NCI-H128 (cell line): ENCODE results near the gene PPP3CA.
"Not testable (repeated sequence)": the region's sequence is repeated elsewhere in the genome, so short reads cannot be mapped to it uniquely, and the experiment has no call there.

Experiments
- DNase-seq: peaks from one replicate; lab custom pipeline; 2025; ENCODE audit not compliant: unreplicated experiment; lab: John Stamatoyannopoulos, UW

Gene PPP3CA

DNA sequence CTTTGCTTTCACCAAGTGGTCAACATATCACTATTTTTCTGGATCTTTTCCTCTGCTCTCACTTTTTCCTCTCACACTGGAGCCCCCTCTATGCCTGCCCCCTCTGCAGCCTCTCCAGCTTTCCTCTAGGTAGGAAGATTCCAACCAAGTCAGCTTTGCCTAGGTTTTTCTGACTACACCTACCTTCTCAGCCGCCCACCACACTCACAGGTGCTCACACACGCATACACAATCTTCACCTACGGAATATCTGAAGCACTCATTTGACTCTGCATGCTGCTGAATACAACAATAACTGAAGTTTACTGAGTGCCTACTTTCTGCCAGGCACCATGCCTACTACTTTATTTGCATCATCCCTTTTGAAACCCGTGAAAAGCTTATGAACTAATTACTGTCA is 328.0 kb downstream of the PPP3CA start:
- no peak for DNase-seq

DNA sequence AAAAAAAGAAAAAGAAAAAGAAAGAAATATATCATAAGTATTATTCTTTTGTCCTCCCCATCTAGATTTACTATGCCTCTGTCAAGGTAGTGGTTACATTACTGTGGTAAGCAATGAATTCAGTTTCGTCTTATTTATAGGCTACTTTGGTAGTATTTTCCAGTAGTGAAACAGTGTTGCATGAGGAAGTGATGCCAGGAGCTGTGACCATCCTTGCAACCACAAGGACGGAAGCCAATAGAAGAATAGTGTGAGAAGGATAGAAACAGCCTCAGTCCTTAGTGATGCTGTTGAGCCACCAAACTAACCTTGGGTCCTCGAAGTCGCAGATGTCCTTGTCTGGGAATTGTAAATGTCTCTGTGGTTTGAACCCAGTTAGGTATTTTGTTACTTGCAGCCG is 328.5 kb downstream of the PPP3CA start:
- no peak for DNase-seq

DNA sequence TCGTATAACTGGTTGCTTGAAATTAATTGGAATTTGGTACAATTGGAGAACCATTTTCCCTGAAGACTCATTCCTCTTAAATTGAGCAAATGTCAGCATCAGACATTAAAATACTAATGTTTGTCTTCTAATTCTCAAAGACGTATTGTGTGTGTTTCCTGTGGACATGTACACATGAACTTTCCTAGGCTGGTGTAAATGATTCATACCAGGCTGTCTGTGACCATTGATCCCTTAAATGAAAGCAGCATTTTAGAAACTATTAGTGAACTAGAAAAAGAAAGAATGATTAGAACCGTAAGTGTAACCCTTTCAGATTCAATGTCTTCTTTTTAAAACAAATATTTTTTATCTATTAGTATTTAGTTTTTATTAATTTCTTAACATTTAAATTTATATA is 332.9 kb downstream of the PPP3CA start:
- no peak for DNase-seq

DNA sequence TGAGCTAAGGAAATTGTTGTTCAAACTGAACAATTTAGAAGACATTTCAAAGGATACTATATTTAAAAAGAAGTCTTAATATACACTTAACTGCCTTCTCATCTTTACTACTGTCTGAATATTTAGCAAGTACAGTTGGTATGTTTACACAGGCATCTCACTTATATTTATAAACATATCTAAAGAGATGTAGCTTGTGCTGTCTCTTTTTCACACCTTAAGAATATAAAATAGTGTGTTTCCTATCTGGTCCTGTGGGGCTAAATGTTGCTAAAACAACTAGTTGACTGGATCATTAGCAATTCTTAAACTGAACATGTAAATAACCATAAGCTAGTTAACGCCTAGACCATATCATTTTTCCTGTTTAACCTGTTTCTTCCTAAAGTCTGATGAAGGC is 336.3 kb downstream of the PPP3CA start:
- DNase-seq = no peak

DNA sequence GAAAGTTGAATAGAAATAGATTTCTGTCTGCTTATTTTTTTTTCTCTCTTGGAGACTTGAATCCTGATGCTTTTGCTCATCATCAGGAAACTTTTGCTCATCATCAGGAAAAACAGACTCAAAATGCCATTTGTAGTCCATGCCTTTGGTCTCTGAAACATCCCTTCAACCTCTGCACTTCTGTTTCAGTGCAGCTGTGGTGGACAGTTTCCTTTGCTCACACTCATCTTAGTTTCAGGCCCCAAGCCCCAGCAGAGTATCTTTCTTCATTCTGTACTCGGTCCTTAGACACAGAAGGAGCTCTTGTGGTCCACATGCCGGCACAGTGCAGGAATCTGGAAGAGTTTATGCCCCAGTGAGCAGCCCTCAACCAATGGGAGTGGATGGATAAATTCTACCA is 337.9 kb downstream of the PPP3CA start:
- no peak for DNase-seq

DNA sequence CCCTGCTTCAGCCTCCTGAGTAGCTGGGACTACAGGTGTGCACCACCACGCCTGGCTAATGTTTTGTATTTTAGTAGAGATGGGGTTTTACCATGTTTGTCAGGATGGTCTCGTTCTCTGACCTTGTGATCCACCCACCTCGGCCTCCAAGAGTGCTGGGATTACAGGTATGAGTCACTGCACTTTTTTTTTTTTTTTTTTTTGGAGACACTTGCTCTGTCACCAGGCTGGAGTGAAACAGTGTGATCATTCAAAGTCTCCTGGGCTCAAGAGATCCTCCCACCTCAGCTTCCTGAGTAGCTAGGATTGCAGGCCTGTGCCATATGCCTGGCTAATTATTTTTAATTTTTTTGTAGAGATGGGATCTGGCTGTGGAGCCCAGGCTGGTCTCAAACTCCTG is 338.8 kb downstream of the PPP3CA start:
- no peak for DNase-seq

DNA sequence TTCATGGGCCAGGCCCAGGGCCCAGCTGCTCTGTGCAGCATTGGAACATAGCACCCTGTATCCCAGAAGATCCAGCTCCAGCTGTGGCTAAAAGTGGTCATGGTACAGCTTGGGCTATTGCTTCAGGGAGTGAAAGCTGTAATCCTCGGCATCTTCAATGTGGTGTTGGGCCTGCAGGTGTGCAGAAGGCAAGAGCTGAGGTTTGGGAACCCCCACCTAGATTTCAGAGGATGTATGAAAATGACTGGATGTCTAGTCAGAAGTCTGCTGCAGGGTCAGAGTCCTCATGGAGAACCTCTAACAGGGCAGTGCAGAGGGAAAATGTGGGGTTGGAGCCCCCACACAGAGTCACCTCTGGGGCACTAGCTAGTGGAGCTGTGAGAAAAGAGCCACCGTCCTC is 341.7 kb downstream of the PPP3CA start:
- no peak for DNase-seq

DNA sequence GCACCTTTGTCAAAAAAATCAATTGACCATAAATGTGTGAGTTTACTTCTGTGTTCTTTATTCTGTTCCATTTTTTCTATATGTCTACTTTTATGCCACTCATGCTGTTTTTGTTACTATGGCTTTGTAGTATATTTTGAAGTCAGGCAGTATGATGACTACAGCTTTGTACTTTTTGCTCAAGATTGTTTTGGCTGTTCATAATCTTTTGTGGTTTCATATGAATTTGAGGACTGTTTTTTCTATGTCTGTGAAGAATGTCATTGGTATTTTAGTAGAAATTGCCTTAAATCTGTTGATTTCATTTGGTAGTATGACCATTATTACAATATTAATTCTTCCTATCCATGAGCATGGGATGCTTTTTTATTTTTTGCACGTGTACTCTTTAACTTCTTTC is 346.8 kb downstream of the PPP3CA start:
- DNase-seq = no peak

DNA sequence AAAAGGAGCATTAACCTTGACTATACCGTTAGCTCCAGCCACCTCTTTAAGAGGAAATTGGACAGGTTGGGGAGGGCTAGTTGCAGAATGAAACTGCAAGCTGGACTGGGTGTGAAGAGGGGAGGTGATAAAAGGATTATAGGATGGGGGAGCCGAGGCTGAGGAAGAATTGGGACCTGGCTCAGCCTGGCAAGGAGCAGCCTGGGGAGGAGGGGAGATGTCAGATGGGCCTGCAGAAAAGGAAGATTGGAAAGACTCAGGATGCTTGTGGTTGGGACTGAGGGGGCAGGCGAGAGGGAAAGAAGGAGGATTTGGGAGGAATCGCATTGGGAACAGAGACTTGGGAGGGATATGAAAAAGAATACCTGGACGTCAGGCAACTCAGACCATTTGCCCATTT is 351.7 kb downstream of the PPP3CA start:
- no peak for DNase-seq

DNA sequence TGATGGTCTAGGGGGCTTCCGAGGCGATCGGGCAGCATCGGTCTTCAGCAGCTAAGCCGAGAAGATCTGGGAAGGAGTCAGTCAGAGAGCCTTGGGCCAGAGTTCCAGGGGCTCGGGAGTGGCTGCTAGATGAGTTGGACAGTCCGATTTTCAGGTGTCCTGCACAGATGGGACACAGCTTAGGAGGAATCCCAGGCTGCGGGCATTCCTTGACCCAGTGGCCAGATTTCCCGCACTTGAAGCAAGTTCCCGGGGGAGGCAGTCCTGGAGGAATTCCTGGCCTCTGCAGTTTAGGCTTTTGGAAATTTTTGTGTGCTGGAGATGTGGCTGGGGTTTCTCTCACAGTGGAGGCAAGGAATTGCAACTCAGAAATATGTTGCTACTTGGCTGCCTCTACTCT is 352.3 kb downstream of the PPP3CA start:
- not testable (repeated sequence) for DNase-seq

DNA sequence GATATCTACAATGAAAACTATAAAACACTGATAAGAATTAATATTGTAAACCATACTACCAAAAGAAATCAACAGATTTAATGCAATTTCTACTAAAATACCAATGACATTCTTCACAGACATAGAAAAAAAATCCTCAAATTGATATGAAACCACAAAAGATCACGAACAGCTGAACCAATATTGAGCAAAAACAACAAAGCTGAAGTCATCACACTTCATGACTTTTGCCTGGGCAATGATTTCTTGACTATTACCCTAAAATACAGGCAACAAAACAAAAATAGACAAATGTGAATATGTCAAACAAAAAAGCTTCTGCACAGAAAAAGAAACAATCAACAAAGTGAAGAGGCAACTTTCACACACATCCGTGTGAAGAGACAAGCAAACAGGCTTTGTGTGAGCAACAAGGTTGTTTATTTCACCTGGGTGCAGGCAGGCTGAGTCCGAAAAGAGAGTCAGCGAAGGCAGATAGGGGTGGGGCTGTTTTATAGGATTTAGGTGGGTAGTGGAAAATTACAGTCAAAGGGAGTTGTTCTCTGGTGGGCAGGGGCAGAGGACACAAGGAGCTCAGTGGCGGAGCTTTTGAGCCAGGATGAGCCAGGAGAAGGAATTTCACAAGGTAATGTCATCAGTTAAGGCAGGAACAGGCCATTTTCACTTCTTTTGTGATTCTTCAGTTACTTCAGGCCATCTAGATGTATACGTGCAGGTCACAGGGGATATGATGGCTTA is 355.8 kb downstream of the PPP3CA start:
- DNase-seq = not testable (repeated sequence)

DNA sequence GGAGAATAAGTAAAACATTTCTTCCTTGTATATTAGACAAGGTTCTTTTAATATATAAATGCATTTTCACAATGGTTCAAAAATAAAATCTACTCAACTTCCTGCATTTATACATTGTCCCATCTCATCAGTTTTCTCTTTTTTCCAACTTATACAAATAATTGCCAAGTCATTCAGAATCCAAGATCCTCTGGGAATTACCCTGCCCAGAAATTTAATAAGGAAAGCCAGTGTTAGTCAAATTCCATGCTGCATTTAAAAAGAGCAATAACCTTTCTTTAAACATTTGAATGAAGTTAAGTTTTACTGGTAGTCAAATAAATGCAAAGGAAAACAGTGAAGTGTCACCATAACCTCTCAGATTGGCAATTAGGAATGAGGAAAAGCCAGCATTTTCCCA is 357.9 kb downstream of the PPP3CA start:
- DNase-seq = no peak

DNA sequence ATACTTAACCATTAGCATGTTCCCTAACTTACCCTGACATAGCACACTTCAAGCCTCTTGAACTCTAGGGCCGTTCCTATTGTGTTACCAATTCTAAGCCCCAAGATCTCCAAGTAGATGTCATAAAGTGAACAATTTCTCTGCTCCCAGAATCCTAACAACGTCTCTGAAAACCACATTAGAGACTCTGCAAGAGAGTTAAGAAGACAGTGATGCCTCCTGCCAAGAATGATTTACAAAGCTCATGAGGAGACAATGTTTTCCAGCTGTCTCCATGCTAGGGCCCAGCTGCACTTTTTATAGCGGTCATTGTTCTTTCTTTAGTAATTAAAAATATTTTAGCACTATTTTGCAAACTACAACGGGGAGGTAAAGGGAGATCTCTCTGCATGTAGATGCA is 358.4 kb downstream of the PPP3CA start:
- no peak for DNase-seq

DNA sequence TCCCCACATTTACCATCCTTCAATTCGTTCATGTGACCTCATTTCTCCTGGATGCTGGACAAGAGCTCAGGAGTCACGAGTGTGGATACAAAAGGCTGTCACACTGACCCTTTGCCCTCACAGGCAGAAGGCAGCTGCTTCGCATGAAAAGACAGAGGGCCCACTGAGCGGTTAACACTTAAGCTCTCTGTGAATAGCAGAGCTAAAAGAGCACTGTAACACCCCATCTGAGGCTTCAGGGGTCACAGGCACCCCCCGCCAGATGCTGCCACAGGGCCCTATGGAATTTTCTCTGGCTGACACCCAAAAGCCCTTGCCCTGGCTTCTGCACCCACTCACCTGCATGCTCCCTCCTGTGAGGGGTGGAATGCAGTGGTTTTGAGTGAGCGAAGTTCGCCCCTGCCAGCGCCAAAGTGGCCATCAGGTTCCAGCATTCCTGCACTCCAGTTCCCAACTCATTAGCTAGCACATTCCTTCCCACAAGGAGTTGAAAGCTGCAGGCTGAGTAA is 360.9 kb downstream of the PPP3CA start:
- DNase-seq = no peak

DNA sequence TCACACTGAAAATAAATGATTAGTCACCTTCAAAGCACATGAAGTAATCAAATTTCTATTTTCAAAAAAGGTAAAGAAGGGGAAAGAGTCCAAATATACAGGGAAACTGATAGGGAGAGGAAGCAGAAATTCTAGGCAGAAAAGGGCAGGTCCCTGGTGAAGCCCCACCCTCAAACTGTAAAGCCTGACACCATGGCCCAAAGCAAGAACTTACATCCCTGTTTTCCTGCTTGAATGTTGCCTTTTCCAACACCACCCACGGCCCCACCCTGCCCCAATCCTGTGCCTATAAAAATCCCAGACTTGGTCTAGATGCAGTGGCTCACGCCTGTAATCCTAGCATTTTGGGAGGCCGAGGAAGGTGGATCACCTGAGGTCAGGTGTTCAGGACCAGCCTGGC is 361.8 kb downstream of the PPP3CA start:
- no peak for DNase-seq

DNA sequence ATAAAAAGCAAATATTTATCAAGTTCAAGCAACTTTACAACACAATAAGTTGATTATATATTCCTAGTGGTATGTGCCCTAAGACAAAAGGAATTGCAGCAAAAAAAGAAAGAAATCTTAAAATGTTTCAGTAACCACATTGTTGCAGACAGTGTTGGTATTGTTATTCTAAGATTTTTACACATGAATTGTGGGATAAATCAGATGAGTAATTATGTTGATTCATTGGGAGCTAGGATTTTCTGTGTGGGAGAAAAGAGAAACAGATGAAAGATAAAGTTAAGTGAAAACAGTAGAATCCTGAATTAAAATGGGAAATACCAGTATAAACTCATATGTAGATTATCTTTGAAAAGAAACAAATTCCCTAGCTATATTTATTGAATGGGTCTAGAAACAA is 362.4 kb downstream of the PPP3CA start:
- no peak for DNase-seq

DNA sequence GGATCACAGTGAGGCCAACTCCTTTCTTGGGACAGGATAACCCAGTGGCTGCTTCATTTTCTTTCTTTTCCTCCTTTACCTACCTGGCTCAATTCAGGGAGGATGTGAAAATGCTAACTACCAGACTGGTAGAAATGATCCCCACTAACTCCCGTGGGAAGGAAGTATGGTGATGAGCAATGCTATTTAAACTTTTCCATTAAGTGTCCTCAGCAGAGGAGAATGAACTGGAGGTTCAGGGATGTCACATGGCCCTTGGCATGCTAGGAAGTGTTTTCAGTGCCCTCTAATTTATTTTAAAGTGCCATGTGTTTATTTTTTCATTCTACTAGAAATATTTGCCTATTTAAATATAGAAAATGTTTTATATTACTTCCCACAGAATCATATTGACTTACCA is 363.9 kb downstream of the PPP3CA start:
- no peak for DNase-seq

DNA sequence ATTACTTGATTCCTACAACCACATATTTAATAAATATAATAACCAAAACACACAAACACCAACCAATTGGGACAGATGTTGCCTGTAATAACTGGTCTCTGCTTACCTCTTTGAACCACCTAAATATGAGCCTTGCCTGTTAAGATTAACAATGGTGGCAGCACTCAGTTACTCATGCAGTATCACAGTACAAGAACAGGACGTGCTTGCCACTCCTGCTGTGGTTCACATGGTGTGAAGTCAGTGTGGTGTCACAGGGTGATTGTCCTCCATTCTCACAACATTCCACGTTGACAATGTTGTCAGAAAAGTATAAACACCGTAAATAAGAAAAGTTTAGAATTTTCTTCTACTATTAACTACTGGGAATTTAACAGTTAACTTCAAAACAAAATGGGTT is 365.0 kb downstream of the PPP3CA start:
- no peak for DNase-seq

DNA sequence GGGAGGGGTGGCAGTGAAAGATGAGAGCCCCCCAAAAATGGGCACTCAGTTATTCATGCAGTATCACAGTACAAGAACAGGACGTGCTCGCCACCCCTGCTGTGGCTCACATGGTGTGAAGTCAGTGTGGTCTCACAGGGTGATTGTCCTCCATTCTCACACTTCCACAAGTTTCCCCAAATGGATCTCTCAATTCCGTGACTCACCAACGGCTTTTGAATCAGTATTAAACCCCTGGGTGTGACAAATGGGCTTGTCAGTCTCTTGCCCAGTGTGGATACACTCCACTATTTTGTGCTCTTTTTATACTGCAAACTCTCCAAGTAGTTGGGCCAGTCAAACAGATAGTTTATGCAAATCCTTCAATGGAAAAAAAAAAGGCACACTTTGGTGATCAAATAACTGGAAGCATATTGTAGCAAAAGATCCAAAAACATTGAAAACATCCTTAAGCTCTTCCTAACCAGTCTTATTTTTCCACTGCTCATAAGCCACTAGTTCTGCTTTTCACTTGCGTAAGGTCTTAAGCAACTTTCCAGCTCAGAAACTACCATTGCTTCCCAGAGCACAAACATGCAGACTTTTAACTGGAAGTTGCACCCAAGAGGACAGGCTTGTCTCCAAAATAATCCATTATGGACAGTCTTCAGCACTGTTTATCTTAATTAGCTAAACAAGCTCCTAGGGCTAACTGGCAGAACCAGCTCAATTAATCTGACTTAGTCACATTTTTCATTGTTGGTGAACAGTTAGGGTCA is 365.7 kb downstream of the PPP3CA start:
- no peak for DNase-seq

DNA sequence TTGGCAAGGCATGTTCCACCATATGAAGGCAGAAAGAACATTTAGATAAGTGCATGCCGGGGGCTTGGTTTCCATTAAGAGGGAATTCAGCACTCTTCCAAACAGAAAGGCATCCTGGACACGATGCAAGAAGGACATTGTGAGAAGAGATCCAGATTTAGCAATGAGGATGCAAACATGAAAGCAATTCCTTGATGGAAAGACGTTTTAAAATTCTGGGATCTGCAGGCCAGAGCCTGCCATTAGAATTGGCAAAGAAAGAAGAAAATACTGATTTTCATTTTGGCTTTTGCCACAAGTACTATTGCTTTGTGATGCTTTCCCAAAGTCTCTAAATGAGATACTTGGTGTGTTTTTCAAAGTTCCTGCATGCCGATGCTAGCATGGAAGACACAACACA is 367.6 kb downstream of the PPP3CA start:
- DNase-seq = no peak

DNA sequence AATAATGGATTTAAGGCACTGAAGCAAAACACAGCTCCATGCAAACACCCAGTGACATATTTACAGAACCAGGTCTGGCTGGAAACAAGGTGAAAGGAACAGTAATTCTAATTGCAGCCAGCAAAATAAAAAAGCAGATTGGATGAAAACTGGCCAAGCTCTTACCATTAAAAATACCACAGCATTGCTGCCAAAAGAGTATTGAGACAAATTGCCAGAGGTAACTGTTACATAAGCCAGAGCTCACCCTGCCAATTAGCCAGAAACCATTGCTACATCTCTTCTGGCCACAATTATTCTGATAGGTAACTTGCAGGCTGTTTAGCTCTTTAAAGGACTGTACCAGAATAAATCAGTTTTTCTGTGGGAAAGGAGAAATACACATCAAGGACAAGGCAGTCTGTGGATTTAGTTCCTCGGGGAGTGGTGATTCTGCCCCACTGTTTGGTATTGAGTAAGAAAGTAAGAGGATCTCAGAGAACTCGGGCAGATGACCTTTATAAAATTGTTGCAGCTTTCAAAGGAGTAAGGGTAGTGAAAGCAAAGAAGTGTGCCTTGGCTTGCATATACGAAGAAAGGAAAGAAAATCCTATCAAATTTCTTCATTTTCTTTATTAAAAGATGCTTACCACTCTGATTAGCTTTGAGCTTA is 369.5 kb downstream of the PPP3CA start:
- DNase-seq = no peak

DNA sequence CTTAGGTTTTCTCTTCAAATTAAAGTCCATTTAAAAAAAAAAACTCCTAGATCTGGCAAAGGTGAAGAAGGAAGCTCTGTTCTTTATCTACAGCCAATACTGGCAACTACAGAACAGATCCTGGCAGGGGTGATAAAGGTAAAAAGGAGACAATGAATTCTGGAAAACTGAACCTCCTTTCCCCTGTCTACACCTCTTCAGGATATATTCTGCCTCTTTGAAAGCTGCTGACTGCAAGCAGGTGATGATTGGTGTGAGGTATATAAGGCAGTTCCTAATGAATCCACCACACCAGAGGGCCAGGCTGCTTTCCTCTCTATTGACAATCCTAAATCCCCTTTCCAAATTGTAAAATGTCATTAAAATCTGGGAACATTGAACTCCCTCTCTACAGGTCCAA is 370.1 kb downstream of the PPP3CA start:
- DNase-seq = no peak
